ENCODE measurements around the gene AGAP1.

DNA sequence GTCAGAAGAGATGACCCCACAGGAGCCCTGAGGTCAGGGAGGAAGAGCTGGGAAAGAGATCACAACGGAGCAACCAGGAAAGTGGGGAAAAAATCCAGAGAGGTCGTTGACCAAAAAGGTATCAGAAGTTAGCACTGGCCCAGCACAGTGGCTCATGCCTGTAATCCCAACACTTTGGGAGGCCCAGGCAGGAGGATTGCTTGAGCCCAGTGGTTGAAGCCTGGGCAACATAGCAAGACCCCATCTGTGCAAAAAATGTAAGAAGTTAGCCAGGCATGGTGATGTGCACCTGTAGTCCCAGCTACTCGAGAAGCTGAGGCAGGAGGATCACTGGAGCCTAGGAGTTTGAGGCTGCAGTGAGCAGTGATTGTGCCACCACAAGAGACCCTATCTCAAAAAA, 552.9 kb downstream of the AGAP1 start:
- TF ChIP-seq, protein P1, sequence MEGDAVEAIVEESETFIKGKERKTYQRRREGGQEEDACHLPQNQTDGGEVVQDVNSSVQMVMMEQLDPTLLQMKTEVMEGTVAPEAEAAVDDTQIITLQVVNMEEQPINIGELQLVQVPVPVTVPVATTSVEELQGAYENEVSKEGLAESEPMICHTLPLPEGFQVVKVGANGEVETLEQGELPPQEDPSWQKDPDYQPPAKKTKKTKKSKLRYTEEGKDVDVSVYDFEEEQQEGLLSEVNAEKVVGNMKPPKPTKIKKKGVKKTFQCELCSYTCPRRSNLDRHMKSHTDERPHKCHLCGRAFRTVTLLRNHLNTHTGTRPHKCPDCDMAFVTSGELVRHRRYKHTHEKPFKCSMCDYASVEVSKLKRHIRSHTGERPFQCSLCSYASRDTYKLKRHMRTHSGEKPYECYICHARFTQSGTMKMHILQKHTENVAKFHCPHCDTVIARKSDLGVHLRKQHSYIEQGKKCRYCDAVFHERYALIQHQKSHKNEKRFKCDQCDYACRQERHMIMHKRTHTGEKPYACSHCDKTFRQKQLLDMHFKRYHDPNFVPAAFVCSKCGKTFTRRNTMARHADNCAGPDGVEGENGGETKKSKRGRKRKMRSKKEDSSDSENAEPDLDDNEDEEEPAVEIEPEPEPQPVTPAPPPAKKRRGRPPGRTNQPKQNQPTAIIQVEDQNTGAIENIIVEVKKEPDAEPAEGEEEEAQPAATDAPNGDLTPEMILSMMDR (IDR thresholded peaks at IDR 0.05): no peak
- no peak for TF ChIP-seq POLR2A (IDR thresholded peaks at IDR 0.05)

All from thyroid gland (tissue), 4 donors.